T47D (cell line): ENCODE data around the gene EXOC7.
A peak's percentile ranks its signal among the peaks of the same experiment; 100 is the strongest.

Source experiments
- DNase-seq, 2 experiments: peaks; one replicate each; pipeline versions ENCODE4 v3.0.0 to v3.0.0-alpha.2; 2011 to 2012; ENCODE audit warnings: low read depth in 1 of 2, low spot score in 1 of 2
- JUND ChIP-seq: IDR thresholded peaks from 2 replicates; pipeline ENCODE4 v1.6.1; 2012; ENCODE audit warnings: low read depth
- in situ Hi-C: cut with HindIII; loops from 2 replicates; pipeline ENCODE4 v1.10.0; 2016; ENCODE audit warnings: low sequenced_read_pairs, low pct_unique_long_range_greater_than_20kb

The EXOC7 gene

GRCh38 chr17:76103274-76104139 is at the start of gene EXOC7:
TSS of gene EXOC7 (minus strand) at chr17:76103787. CDS start at chr17:76103692, 95 bp downstream.
- no peak for TF ChIP-seq JUND
- DNase-seq, result peak; percentile 89 to 96
- in situ Hi-C loops, result no loop called here

GRCh38 chr17:76153202-76153601 is 49.6 kb upstream of the EXOC7 start:
- in situ Hi-C loops, result no loop called here
- no peak for TF ChIP-seq JUND
- no peak for DNase-seq

- no peak for TF ChIP-seq JUND
- in situ Hi-C loops, result no loop called here
- DNase-seq, result no peak
Observed at GRCh38 chr17:76152591-76152990, 49.0 kb upstream of the EXOC7 start.

- in situ Hi-C loops, result no loop called here
- TF ChIP-seq JUND, result no peak
- DNase-seq, result no peak
Observed at GRCh38 chr17:76151896-76152454, 48.4 kb upstream of the EXOC7 start.

GRCh38 chr17:76150712-76151622 is 47.4 kb upstream of the EXOC7 start:
- DNase-seq, result no peak
- TF ChIP-seq JUND, result no peak

GRCh38 chr17:76149214-76149613 is 45.6 kb upstream of the EXOC7 start:
- TF ChIP-seq JUND, result no peak
- in situ Hi-C loops, result no loop called here
- no peak for DNase-seq

More at GRCh38 chr17:76150712-76151622, 47.4 kb upstream of the EXOC7 start:
- in situ Hi-C loops, result no loop called here

- TF ChIP-seq JUND, result no peak
- in situ Hi-C loops, result no loop called here
- DNase-seq, result no peak
Observed at GRCh38 chr17:76148015-76148326, 44.4 kb upstream of the EXOC7 start.

- in situ Hi-C loops, result no loop called here
- no peak for TF ChIP-seq JUND
- peak in 1 of 2 experiments; percentile 68 for DNase-seq
Observed at GRCh38 chr17:76147211-76148014, 43.8 kb upstream of the EXOC7 start.

GRCh38 chr17:76146053-76146851 is 42.7 kb upstream of the EXOC7 start:
- no peak for DNase-seq
- no peak for TF ChIP-seq JUND
- in situ Hi-C loops, result no loop called here

- in situ Hi-C loops, result no loop called here
- no peak for DNase-seq
- TF ChIP-seq JUND, result no peak
Observed at GRCh38 chr17:76145231-76146052, 41.9 kb upstream of the EXOC7 start.
